ENCODE results near the gene PRMT5.

The PRMT5 gene

DNA sequence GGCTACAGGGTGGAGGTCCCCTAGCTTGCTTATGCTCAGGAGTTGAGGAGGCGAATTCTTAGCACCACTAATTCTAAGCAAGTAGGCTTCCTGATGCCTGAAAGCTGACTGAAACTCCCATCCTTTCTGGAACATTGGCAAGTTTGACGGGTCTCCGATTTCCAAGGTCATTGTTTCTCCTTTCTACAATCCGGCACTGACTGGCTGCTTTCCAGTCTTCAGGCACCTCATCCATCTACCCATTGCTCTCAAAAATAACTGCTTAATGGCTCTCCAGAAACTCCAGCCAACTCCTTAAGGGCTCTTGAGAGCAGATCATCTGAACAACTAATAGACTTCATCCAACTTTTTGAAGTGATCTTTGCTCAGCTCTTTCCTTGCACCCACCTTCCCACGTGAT, 32.8 kb downstream of the PRMT5 start:
- DNase-seq, result no peak

DNA sequence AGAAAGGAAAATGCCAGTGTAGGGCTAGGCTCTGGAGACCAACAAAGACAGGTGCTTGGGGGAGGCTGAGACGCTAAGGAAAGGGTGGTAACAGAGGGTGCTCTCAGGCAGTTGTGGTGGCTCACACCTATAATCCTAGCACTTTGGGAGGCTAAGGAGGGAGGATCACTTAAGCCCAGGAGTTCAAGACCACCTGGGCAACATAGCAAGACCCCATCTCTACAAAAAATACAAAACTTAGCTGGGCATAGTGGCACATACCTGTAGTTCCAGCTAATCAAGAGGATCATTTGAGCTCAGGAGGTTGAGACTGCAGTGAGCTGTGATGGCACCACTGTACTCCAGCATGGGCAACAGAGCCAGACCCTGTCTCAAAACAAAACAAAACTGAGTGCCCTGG, 33.8 kb downstream of the PRMT5 start:
- no peak for DNase-seq

DNA sequence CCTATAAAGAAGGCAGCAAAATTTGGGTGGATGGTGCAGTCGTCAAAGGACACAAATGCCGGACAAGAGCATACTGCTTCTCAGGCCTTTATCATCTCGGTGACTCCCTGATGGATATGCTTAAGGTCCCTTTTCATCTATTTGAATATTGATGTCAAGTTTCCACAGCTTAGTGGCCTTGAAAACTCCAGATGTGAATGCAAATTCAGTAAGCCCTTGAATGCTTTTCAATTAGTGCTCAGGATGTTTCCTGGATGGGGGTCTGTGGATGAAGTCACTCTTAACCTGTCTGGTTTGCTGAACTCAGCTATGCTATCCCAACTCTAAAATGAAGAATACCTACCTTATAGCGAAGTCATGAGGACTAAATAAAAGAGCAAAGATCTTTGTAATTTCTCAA, 35.5 kb downstream of the PRMT5 start:
- no peak for DNase-seq

DNA sequence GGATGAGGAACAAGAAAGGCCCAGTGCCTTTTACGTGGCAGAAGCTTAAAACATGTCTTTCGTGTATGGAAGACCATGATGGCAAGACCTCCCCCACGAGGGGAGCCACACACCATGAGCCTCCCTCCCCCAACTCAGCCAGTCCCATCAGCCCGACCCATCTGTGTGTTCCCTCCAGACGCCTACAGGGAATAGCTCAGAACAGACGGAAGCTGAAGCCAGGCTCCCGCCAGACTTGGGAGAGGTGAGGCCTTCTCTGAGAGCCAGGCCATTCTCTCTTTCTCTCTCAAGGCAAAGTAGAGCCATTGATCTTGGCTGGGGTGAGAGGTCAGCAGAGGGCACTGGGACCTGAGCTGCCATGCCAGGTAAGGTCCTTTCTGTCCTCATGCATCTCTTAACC, 36.7 kb downstream of the PRMT5 start:
- no peak for DNase-seq

DNA sequence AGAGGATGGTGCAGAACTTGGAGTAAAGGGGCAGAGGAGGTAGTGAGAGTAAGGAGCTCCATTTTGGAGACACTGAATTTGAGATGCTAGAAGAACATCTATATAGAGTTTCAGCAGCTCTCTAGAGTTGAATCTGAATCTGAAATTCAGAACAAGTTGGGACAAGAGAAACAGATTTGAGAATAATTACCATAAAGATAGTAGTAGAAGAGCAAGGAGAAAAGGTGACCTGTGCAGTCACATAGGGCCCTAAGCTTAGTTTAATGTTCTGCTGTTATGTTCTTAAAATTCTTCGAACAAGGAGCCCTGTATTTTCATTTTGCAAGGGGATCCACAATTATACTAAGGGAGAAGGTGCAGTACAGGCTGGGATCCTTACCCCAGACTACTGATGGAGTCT, 38.8 kb downstream of the PRMT5 start:
- DNase-seq, result peak; percentile 22

DNA sequence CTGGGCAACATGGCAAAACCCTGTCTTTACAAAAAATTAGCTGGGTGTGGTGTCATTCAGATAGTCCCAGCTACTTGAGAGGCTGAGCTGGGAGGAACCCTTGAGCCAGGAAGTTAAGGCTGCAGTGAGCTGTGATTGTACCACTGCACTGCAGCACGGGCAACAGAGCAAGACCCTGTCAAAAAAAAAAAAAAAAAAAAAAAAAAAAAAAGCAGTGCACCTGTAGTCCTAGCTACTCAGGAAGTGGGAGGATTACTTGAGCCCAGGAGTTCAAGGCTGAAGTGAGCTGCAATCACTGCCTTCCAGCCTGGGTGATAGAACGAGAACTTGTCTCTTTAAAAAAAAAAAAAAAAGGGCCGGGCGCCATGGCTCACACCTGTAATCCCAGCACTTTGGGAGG, 40.5 kb downstream of the PRMT5 start:
- DNase-seq, result no peak

DNA sequence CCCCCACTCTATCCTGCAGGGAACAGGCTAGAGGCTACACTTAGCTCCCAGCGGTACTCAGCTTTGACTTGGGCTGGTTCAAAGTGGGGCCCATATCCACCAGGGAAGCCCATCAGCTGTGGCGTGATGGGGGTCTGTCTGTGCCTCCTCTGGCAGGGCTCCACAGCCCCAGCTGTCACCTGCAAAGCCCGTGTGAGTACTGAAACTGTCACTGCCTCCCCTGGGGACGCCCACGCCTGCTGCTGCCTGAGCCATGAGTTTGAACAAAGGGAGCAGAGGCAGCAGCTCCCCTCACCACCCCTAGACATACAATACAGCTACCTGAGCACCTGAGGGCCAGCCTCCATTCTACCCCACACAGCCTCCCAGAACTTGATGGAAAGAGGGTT, 41.2 kb downstream of the PRMT5 start:
- no peak for DNase-seq

DNA sequence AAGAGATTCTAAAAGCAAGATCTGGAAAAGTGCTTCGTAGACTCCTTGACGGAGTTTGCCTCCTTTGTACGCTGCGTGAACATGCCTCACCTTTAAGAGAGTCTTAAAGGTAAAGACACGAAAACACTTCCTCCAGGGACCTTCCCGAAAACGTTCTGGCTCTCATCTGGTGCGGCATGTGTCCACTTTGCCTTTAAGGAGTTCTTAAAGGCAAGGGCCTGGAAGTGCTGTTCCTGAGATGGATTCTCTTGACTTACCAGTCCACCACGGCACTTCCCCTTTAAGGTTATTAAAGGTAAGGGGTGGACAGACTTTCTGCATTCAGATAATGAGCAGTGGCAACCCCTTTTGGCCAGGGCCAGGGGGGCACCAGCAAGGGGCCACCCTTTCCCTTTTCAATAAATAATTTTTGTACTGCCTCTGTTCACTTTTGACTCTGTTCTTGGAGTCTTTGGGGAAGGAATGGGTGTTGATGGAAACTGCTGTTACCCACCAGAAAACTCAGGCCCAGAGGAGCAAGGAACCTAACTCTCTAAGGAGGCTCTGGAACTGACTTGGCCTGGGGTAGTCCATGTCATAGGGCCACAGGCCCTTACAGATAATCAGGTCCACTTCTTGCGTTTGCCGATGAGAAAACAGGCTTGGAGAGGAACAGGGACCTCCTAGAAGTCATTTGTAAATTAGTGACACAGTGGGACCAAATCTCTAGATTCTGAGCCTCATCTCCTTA, 41.8 kb downstream of the PRMT5 start:
- peak; percentile 43 for DNase-seq

DNA sequence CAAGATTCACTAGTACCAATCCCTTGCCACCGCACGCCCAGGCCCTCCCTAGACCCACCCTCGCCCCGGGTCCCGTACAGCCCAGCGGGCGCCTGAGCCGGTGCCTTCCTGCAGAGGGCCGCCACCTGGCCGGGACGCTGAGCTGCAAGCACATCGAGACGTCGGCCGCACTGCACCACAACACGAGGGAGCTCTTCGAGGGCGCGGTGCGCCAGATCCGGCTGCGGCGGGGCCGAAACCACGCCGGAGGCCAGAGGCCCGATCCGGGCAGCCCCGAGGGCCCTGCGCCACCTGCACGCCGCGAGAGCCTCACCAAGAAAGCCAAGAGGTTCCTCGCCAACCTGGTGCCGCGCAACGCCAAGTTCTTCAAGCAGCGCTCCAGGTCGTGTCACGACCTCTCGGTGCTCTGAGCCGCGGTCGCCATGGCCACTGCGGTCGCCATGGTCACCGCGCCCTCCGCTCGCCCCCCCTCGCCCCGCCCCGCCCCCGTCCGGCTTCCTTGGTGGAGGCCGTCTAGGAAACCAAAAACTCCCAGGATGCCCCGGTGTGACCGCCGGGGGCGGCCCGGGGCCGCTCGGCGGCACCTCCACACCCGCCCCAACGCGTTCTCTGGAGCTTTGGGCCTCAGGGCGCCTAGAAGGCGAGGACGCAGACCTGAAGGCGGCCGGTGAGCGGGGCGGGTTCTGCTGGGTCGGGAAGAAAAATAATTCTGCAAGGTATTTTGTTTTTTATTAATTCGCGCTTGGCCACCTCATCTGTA, 42.5 kb downstream of the PRMT5 start:
- no peak for DNase-seq

DNA sequence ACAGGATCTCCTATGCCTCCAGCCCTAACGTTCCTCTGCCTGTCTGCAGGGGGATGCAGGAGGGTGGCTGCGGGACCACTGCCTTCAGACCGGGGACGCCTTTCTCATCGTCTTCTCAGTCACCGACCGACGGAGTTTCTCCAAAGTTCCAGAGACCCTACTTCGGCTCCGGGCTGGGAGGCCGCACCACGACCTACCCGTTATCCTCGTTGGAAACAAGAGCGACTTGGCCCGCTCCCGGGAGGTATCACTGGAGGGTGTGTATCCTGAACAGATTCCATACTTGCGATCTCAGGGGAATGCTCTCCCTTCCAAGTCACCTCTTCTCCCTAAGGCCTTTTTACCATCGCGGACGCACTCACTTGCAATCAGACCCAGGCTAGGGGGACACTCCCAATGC, 43.2 kb downstream of the PRMT5 start:
- no peak for DNase-seq

DNA sequence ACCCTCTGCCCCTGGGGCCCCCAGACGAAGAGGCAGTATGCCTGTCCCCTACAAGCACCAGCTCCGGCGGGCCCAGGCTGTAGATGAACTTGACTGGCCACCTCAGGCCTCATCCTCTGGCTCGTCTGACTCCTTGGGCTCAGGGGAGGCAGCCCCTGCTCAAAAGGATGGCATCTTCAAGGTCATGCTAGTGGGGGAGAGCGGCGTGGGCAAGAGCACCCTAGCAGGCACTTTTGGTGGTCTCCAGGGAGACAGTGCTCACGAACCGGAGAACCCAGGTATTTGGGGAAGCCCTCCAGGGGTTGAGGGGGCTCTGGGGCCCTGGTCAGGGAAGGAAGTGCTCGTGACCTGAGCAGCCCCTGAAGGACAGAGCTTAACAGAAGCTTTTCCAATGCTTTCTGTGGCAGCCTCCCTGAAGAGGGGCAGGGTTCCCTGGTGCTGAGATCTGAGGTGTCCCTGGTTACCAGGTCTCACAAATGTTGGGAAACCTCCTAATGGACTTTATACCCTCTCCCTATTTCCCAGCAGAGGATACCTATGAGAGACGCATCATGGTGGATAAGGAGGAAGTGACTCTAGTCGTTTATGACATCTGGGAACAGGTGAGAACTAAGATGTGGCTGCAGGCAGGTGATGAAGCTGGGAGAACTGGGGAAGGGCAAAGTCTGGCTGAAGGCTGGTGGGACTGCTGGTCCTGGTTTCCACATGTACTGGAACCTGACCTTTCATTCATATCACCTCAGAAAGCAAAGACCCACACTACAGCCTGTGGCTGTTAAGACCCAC, 44.2 kb downstream of the PRMT5 start:
- no peak for DNase-seq

DNA sequence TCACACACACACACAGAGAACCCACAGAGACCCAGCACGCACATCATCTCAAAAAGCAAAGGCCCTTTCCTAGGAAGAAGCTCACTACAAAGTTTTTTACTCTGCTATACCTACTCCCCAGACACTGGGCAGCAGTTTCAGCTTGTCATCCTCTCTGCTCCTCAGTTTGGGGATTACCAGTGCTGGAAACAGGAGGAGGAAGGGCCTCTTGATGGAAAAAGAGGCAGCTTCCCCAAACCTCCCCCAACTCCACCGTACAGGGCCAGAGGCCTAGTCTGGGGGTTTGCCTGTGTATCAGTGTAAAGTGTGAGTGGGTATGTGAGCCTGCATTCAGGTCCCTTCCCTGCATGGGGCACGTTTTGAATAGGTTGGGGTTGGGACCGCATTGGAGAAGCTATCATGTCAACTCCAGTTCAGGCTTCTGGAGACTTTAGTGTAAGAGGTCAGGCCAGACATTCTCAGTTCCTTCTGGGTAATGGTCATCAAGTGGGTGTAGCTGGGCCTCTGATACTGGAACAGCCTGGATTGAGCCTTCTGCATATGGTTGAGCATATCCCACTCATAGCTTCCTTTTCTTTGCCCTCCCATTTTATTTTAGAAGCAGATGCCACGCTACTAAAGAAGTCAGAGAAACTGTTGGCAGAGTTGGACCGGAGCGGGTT, 45.0 kb downstream of the PRMT5 start:
- DNase-seq, result no peak

DNA sequence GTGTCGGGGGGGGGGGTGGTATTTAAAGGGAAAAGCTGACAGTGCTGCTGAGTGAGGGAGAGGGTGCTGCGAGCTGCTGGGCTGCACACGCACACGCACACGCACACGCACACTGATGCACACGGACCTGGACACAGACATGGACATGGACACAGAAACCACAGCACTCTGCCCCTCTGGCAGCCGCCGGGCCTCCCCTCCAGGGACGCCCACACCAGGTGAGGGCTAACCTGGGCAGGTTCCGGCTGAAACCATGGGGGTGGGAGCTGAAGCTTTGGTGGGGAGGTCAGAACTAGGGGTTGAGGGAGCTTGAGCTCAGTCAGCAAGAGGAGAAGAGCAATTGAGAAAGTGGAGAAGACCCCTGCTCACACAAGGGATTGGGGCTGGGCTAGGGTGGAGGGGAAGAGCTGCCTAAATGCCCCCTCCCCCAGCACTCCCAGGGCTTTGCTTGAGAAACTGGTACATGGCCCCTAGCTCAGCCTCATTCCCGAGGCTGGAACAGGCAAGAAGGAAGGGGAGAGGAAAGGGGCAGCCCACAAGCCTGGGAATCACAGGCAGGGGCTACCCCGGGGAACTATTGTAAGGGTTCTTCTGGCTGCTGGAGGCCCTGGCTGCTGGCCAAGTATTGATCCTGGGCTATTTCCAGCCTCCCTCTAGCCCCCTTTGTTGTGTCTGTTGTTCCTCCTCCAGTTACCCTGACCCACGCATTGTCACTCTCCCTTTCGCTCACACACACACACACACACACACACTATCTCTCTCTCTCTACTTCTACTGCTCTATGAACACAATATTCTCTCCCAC, 45.8 kb downstream of the PRMT5 start, which contains the start of gene REM2:
REM2 (plus strand) TSS at position 50 of the 804 bp plus-strand sequence; CDS start at position 116, 66 bp downstream.
- DNase-seq, result no peak

DNA sequence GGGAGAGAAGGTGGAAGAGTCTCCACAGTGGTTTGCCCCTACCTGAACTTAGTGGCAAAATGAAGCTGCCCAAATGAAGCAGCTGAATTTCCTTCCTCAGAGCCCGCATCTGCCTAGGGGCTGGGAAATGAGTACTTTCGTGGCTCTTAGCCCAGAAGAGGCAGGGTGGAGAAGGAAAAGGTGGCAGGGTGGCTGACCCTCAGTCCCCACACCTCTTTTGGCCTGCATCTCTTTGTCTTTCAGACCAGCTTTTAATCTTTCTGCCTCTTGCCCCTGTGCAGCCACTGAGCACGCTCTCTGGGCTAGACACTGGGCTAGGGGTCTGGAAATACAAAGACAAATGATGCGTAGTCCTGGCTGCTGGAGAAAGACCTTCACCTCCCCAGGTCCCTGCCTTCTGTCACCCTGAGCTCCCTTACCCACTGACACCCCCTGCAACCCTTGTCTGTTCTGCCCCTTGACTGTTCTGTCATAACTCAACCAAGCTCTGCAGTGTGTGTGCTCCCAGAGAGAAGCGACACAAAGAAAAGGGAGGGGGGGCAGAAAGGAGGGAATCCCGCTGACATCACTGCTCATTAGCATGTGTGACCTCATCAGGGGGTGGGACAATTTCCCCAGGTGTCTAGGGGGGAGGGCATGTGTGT, 46.5 kb downstream of the PRMT5 start:
- DNase-seq, result no peak

DNA sequence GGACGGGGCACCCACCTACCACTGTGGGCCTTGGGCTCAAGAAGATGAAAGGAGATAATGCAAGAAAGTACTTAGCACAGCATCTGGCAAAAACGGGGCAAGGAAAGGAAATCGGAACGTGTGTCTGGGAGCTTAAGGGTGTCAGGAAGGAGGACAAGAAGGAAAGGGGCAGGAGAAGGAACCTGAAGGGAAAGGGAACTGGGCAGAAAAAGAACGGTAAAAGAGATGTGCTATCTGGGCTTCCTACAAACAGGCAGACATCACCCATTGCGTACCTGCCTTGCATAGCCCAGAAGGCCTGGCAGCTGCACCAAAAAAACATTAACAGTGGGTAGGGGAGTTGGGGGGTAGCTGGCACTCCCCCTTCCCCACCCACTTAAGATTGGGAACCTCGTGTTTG, 47.1 kb downstream of the PRMT5 start:
- DNase-seq, result no peak

DNA sequence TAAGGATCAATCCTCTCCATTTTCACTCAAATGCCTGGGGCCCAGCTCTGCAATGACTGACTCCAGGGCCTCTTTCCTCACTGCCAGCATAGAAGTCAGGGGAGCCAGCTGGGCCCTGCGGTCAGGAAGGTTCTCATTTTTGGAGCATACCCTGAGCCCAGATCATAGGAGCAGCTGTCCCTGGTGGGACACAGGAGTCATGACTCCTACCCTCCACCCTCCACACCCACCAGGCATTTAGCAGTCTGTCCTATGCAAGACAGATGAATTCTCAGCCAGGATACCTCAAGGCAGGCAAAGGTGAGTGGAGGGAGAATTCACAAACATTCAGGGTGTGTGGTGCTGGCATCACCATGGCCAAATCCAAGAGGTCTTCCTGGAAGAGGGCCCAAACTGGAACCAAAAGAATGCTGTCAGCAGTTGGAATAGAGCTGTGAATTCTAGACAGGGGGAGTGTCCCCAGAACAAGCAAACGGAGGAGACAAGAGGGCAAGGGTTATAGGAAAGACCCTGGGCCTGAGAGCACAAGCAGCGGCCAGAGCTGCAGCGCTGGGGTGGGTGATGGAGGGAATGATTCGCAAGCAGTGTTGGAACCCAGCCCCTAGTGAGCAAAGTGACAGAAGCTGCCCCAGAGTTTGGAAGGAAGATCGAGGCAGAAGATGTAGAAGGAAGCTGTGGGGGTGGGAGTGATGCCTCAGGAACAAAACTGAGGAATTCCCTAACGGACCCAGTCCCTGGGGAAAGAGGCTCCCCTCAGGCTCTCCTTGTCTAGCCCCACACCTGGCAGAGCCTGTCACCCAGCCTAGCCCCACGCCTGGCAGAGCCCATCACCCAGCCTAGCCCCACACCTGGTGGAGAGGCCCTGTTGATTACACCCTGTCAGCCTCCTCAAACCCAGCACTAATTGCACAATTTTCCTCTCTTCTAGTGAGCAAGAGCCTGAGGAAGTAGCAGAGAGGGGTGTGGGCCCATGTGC, 50.6 kb downstream of the PRMT5 start:
- no peak for DNase-seq

DNA sequence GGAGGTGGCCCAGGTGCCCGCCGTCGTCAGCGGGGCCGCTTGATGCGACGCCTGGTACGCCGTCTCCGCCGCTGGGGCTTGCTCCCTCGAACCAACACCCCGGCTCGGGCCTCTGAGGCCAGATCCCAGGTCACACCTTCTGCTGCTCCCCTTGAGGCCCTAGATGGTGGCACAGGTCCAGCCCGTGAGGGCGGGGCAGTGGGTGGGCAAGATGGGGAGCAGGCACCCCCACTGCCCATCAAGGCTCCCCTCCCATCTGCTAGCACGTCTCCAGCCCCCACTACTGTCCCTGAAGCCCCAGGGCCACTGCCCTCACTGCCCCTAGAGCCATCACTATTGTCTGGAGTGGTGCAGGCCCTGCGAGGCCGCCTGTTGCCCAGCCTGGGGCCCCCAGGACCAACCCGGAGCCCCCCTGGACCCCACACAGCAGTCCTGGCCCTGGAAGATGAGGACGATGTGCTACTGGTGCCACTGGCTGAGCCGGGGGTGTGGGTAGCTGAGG, 52.1 kb downstream of the PRMT5 start:
- no peak for DNase-seq

DNA sequence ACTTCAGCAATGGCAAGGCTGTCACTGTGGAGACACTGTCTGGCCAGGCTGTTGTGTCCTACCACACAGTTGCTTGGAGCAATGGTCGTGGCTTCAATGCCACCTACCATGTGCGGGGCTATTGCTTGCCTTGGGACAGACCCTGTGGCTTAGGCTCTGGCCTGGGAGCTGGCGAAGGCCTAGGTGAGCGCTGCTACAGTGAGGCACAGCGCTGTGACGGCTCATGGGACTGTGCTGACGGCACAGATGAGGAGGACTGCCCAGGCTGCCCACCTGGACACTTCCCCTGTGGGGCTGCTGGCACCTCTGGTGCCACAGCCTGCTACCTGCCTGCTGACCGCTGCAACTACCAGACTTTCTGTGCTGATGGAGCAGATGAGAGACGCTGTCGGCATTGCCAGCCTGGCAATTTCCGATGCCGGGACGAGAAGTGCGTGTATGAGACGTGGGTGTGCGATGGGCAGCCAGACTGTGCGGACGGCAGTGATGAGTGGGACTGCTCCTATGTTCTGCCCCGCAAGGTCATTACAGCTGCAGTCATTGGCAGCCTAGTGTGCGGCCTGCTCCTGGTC, 53.3 kb downstream of the PRMT5 start:
- DNase-seq, result no peak

DNA sequence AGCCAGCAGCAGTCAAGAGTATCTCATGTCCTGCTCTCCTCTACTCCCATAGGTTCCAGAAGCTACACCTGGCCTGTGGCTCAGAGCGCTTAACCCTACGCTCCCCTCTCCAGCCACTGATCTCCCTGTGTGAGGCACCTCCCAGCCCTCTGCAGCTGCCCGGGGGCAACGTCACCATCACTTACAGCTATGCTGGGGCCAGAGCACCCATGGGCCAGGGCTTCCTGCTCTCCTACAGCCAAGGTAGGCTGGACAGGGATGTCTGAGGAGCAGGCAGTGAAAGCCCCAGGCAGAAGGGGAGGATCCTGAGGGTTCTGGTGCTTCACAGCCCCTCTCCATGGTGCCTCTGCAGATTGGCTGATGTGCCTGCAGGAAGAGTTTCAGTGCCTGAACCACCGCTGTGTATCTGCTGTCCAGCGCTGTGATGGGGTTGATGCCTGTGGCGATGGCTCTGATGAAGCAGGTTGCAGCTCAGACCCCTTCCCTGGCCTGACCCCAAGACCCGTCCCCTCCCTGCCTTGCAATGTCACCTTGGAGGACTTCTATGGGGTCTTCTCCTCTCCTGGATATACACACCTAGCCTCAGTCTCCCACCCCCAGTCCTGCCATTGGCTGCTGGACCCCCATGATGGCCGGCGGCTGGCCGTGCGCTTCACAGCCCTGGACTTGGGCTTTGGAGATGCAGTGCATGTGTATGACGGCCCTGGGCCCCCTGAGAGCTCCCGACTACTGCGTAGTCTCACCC, 54.0 kb downstream of the PRMT5 start:
- DNase-seq, result no peak
